K562 (cell line): ENCODE results near the gene PDZD2.

ENCODE experiments used
- EHMT2 ChIP-seq: fragments of 450-650 bp; IDR thresholded peaks from 2 replicates; pipeline ENCODE4 v1.6.1; 2018; ENCODE audit warnings: antibody characterized with exemption
- KAT7 ChIP-seq: sonication (generic); formaldehyde crosslinking; IDR thresholded peaks from 2 replicates; pipeline ENCODE4 v1.8.0; 2022; ENCODE audit warnings: missing genetic modification reagents, mild to moderate bottlenecking, borderline replicate concordance
- PHB2 ChIP-seq: fragments of 450-650 bp; IDR thresholded peaks from 2 replicates; pipeline ENCODE4 v1.6.1; 2017; ENCODE audit warnings: low read depth

- TF ChIP-seq KAT7 (CRISPR knock-in tag) (no peak), EHMT2 (no peak), PHB2 (no peak)
Observed at GRCh38 chr5:32095261-32095671, 456.3 kb downstream of the PDZD2 start.
